Mesothelial cell of epicardium (in vitro differentiated cells): ENCODE results near the gene KLHL3. TPM values are rescaled to one million over a fixed set of nuclear protein-coding genes. Genes with fewer than 3 reads are reported as not detected.

Experiments
- DNase-seq, 2 experiments: peaks; one replicate each; pipeline ENCODE4 v3.0.0; 2021; ENCODE audit warnings: low spot score in 2 of 2; ENCODE audit not compliant: unreplicated experiment in 2 of 2
- H3K27ac Mint-ChIP-seq: 2 replicates; pipeline ENCODE4 v1.8.0; 2021; ENCODE audit warnings: mixed read lengths
- H3K27me3 Mint-ChIP-seq: 2 replicates; pipeline ENCODE4 v1.8.0; 2021; ENCODE audit warnings: low read depth, mixed read lengths
- H3K36me3 Mint-ChIP-seq: 2 replicates; pipeline ENCODE4 v1.8.0; 2021; ENCODE audit warnings: mixed read lengths
- H3K4me1 Mint-ChIP-seq: 2 replicates; pipeline ENCODE4 v1.8.0; 2021; ENCODE audit warnings: mixed read lengths
- H3K4me3 Mint-ChIP-seq: 2 replicates; pipeline ENCODE4 v1.8.0; 2021; ENCODE audit warnings: mild to moderate bottlenecking, moderate library complexity, mixed read lengths
- H3K9me3 Mint-ChIP-seq: 2 replicates; pipeline ENCODE4 v1.8.0; 2021; ENCODE audit warnings: mixed read lengths
- CTCF ChIP-seq: fragments of 200-600 bp; sonication (generic); IDR thresholded peaks from one replicate; pipeline ENCODE4 v1.5.0; 2021; ENCODE audit warnings: antibody characterized with exemption; ENCODE audit not compliant: unreplicated experiment
- total RNA-seq: library from RNA; stranded (reverse); gene quantifications from 3 replicates; pipeline ENCODE4 v1.2.1, GENCODE V29; 2021

KLHL3 gene
- total RNA-seq, 1 donor from 2014 or later, result 13.1 TPM

DNA sequence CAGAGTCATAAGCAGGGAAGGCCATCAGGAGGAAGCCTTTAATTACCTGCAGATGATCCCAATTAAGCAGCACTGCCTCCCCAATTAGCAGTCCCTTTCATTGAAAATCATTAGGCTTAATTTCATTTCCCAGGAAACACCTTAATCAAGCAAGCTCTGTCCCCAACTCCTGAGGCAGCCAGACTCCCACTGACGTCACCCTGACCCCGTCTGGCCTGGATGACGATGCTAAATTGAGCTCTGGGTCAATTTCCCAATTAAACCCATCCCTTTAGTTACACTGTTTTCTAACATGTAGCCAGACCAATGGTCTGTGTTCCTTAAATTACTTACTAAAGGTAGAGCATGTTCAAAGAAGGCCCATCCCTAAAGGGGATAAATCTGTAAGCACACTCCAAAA, 152.8 kb downstream of the KLHL3 start:
- no peak for TF ChIP-seq CTCF
- no peaks in the 10 kb centered on the region for H3K36me3 Mint-ChIP-seq
- H3K4me1 Mint-ChIP-seq, result no peaks in the 10 kb centered on the region
- H3K9me3 Mint-ChIP-seq, result peaks cover 15% of the 10 kb centered on the region
- H3K4me3 Mint-ChIP-seq, result no peak overlapping the region
- peaks cover 51% of the 10 kb centered on the region for H3K27me3 Mint-ChIP-seq
- no peak for DNase-seq
- no peak overlapping the region for H3K27ac Mint-ChIP-seq

DNA sequence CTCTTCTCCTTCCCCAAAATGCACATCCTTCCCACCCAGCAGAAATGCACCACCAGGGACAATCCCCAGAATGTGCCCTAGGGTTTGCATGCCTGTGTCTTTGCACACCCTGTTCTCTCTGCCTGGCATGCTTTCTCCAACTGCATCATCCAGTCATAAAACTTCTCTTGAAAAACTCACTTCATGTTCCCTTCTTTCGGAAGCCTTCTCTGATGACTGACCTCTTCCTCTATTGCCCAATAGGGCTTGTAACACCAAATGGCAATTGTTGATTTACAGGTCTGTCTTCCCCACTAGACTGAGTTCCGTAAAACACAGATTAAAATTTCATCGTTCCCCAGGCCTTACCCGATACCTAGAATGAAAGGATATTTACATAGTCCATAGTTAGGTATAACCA, 153.7 kb downstream of the KLHL3 start:
- DNase-seq, result no peak
- Mint-ChIP-seq H3K4me3 (no peak overlapping the region), H3K36me3 (no peaks in the 10 kb centered on the region), H3K27ac (no peak overlapping the region), H3K4me1 (no peaks in the 10 kb centered on the region), H3K9me3 (peaks cover 15% of the 10 kb centered on the region), H3K27me3 (peaks cover 44% of the 10 kb centered on the region)
- TF ChIP-seq CTCF, result no peak

DNA sequence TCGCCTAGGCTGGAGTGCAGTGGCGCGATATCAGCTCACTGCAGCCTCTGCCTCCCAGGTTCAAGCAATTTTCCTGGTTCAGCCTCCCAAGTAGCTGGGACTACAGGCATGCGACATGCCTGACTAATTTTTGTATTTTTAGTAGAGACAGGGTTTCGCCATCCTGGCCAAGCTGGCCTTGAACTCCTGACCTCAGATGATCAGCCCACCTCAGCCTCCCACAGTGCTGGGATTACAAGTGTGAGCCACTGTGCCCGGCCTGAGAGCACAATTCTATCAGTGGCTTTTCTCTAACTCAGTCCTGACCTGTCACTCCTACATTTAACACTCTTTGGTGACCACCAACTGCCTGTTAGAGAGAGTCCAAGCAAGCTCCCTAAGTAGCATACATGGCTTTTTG, 154.1 kb downstream of the KLHL3 start:
- Mint-ChIP-seq H3K9me3 (peaks cover 15% of the 10 kb centered on the region), H3K27me3 (peaks cover 41% of the 10 kb centered on the region), H3K4me3 (no peak overlapping the region)

DNA sequence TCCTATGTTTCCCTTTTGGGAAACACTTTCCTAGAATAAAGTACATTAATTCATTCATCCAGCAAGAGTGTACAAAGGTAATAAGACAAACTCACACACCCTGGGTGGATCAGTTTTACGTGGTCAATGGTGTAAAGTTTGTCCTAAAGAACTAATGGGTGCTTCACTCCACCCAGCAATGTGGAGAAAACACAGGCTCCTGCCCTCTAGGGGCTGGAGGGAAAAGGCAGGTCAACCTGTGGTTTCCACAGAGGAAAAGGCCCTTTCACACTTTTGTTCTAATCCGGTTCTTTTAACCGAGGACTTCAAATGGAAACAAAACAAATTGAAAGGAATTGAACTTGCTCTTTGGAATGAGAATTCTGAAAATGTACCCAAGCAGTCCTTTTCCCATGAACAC, 155.9 kb downstream of the KLHL3 start:
- DNase-seq, result no peak
- TF ChIP-seq CTCF, result no peak
- no peak overlapping the region for H3K27ac Mint-ChIP-seq
- H3K36me3 Mint-ChIP-seq, result no peaks in the 10 kb centered on the region
- peaks cover 41% of the 10 kb centered on the region for H3K27me3 Mint-ChIP-seq
- peaks cover 2% of the 10 kb centered on the region for H3K9me3 Mint-ChIP-seq
- no peak overlapping the region for H3K4me3 Mint-ChIP-seq
- no peaks in the 10 kb centered on the region for H3K4me1 Mint-ChIP-seq

More for the DNA sequence above, 154.1 kb downstream of the KLHL3 start:
- no peaks in the 10 kb centered on the region for H3K4me1 Mint-ChIP-seq
- H3K27ac Mint-ChIP-seq, result no peak overlapping the region
- DNase-seq, result no peak
- no peak for TF ChIP-seq CTCF
- H3K36me3 Mint-ChIP-seq, result no peaks in the 10 kb centered on the region

- TF ChIP-seq CTCF, result no peak
- DNase-seq, result no peak
- H3K27ac Mint-ChIP-seq, result no peak overlapping the region
- H3K9me3 Mint-ChIP-seq, result no peaks in the 10 kb centered on the region
- no peaks in the 10 kb centered on the region for H3K4me1 Mint-ChIP-seq
- no peaks in the 10 kb centered on the region for H3K36me3 Mint-ChIP-seq
- H3K4me3 Mint-ChIP-seq, result no peak overlapping the region
- H3K27me3 Mint-ChIP-seq, result peaks cover 53% of the 10 kb centered on the region
Measured at GRCh38 chr5:137575847-137576246, 160.0 kb downstream of the KLHL3 start.

DNA sequence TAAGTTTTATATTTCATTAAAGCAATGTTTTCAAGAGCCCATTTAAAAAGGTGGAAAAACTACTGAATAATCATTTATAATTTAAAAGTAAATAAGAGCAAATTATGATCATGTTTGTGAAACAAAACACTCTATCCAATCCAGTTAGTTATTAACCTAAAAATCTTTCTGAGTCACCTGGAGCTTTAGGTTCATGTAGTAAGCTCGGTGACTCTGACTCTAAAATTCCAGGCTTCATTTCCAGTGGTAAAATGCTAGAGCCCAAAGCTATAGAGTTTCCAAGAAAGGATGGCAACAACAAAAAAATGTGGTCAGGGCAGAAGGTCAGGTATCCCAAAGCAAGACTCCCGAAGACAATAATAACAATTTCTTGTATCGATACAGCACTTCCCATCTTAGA, 160.7 kb downstream of the KLHL3 start:
- TF ChIP-seq CTCF, result no peak
- Mint-ChIP-seq H3K4me3 (no peak overlapping the region), H3K27ac (no peak overlapping the region), H3K9me3 (no peaks in the 10 kb centered on the region), H3K4me1 (no peaks in the 10 kb centered on the region), H3K36me3 (no peaks in the 10 kb centered on the region), H3K27me3 (peaks cover 57% of the 10 kb centered on the region)
- DNase-seq, result no peak
